DMS153 (cell line): ENCODE measurements around the gene DXO.

ENCODE experiments used
- DNase-seq: peaks from one replicate; lab custom pipeline; 2025; lab: John Stamatoyannopoulos, UW

DXO gene

GRCh38 chr6:31927242-31927862 is 44.6 kb downstream of the DXO start, which contains the start of gene C2:
C2 (plus strand) TSS chr6:31927717; CDS start chr6:31927753, 36 bp downstream.
- no peak for DNase-seq

GRCh38 chr6:31922942-31923341 is 49.0 kb downstream of the DXO start:
- no peak for DNase-seq

- DNase-seq = no peak
These were observed 51.1 kb downstream of the DXO start for GRCh38 chr6:31920811-31921210.
